H1 (cell line): ENCODE results near the gene UGT2B11. TPM values are rescaled to one million over a fixed set of nuclear protein-coding genes. Genes with fewer than 3 reads are reported as not detected.
"Not testable (repeated sequence)": the region's sequence is repeated elsewhere in the genome, so short reads cannot be mapped to it uniquely, and the experiment has no call there.

Experiments used
- CTCF ChIA-PET: fragments of 300-600 bp; sonication (Branson Sonifier 250); formaldehyde crosslinking; loops from one replicate; lab custom pipeline; 2021; ENCODE audit not compliant: partially characterized antibody; lab: Charles Lee
- POLR2A ChIA-PET: fragments of 300-600 bp; sonication (Branson Sonifier 250); formaldehyde crosslinking; loops from one replicate; lab custom pipeline; 2021; ENCODE audit warnings: inconsistent platforms; ENCODE audit not compliant: partially characterized antibody; lab: Charles Lee
- DNase-seq, 2 experiments: peaks; one replicate each; pipeline versions ENCODE4 v3.0.0 to v3.0.0-alpha.2; 2010 to 2022; ENCODE audit warnings: low spot score in 2 of 2, low read depth in 1 of 2, mixed read lengths in 1 of 2
- FAIRE-seq: peaks from 2 replicates; lab custom pipeline; 2011; peaks lifted over from hg19 to GRCh38; lab: Jason Lieb, UNC
- H2AFZ ChIP-seq: 2 replicates; pipeline ENCODE4 v1.8.1; 2012; ENCODE audit warnings: low read length, inconsistent platforms
- H2AK5ac ChIP-seq: 2 replicates; pipeline ENCODE4 v1.6.1; 2013; ENCODE audit warnings: low read depth, low read length
- H2BK120ac ChIP-seq: replicated peaks from 2 replicates; pipeline ENCODE3; 2013; ENCODE audit warnings: low read depth, low read length, inconsistent platforms
- H2BK12ac ChIP-seq: 2 replicates; pipeline ENCODE4 v1.6.1; 2013; ENCODE audit warnings: low read depth, low read length
- H2BK15ac ChIP-seq: 2 replicates; pipeline ENCODE4 v1.6.1; 2013; ENCODE audit warnings: low read length
- H2BK20ac ChIP-seq: 2 replicates; pipeline ENCODE4 v1.6.1; 2013; ENCODE audit warnings: low read length
- H2BK5ac ChIP-seq: 2 replicates; pipeline ENCODE4 v1.6.1; 2013; ENCODE audit warnings: low read depth, low read length
- H3K14ac ChIP-seq: 2 replicates; pipeline ENCODE4 v1.6.1; 2013; ENCODE audit warnings: inconsistent platforms; ENCODE audit not compliant: insufficient read length
- H3K18ac ChIP-seq: 2 replicates; pipeline ENCODE4 v1.6.1; 2013; ENCODE audit warnings: low read length; ENCODE audit errors: extremely low read depth
- H3K23ac ChIP-seq: 2 replicates; pipeline ENCODE4 v1.6.1; 2013; ENCODE audit warnings: inconsistent platforms; ENCODE audit not compliant: insufficient read length
- H3K23me2 ChIP-seq: 2 replicates; pipeline ENCODE4 v1.6.1; 2013; ENCODE audit warnings: low read depth, low read length
- H3K27ac ChIP-seq: 2 replicates; pipeline ENCODE4 v1.6.1; 2011; ENCODE audit warnings: low read depth, low read length, inconsistent platforms
- H3K27me3 ChIP-seq, 4 experiments: replicated peaks in 1 of 4; 1 replicate in 1 of 4; 2 replicates in 3 of 4; pipeline versions ENCODE4 v1.6.1 to v1.8.1; 2011 to 2013; ENCODE audit warnings: low read length in 3 of 4, mild to moderate bottlenecking in 3 of 4, inconsistent platforms in 2 of 4, mixed read lengths in 2 of 4, moderate library complexity in 1 of 4; ENCODE audit not compliant: control insufficient read depth in 3 of 4, insufficient read depth in 3 of 4; ENCODE audit errors: extremely low read depth in 1 of 4
- H3K36me3 ChIP-seq, 4 experiments: 2 replicates each; pipeline versions ENCODE4 v1.6.1 to v1.8.1; 2011 to 2013; ENCODE audit warnings: mild to moderate bottlenecking in 4 of 4, low read length in 3 of 4, moderate library complexity in 2 of 4, control low read depth in 1 of 4, inconsistent platforms in 1 of 4; ENCODE audit not compliant: insufficient read depth in 4 of 4, control insufficient read depth in 2 of 4
- H3K4ac ChIP-seq: replicated peaks from 2 replicates; pipeline ENCODE3; 2013; ENCODE audit warnings: low read length, low read depth, mixed read lengths, inconsistent platforms; ENCODE audit not compliant: insufficient read length
- H3K4me1 ChIP-seq, 4 experiments: replicated peaks in 1 of 4; 1 replicate in 1 of 4; 2 replicates in 3 of 4; pipeline versions ENCODE4 v1.6.1 to v1.8.1; 2011 to 2013; ENCODE audit warnings: low read length in 3 of 4, inconsistent platforms in 2 of 4, mixed read lengths in 1 of 4; ENCODE audit not compliant: insufficient read depth in 4 of 4, control insufficient read depth in 3 of 4
- H3K4me2 ChIP-seq, 2 experiments: 2 replicates each; pipeline versions ENCODE4 v1.6.1 to v1.8.1; 2011 to 2013; ENCODE audit warnings: low read depth in 2 of 2, low read length in 2 of 2, control low read depth in 1 of 2, inconsistent platforms in 1 of 2, mild to moderate bottlenecking in 1 of 2; ENCODE audit not compliant: insufficient read depth in 1 of 2
- H3K4me3 ChIP-seq, 4 experiments: fragments of 200-600, 300-600 bp in 1 of 4; sonication (generic), shearing (Covaris generic), sonication (Bioruptor Twin) in 1 of 4; 2 replicates each; pipeline versions ENCODE4 v1.5.1 to v1.8.1; 2011 to 2016; ENCODE audit warnings: low read length in 4 of 4, low read depth in 3 of 4, control low read depth in 2 of 4, inconsistent platforms in 2 of 4, mild to moderate bottlenecking in 2 of 4, mixed read lengths in 1 of 4, moderate library complexity in 1 of 4; ENCODE audit not compliant: insufficient read depth in 2 of 4; ENCODE audit errors: extremely low read depth in 1 of 4
- H3K56ac ChIP-seq: replicated peaks from 2 replicates; pipeline ENCODE3; 2013; ENCODE audit warnings: low read depth, mild to moderate bottlenecking, mixed read lengths, low read length, inconsistent platforms; ENCODE audit not compliant: insufficient read length
- H3K79me1 ChIP-seq: 2 replicates; pipeline ENCODE4 v1.6.1; 2013; ENCODE audit warnings: low read depth, low read length, control low read depth
- H3K79me2 ChIP-seq, 2 experiments: 2 replicates each; pipeline versions ENCODE4 v1.6.1 to v1.8.1; 2012 to 2013; ENCODE audit warnings: low read length in 2 of 2, mild to moderate bottlenecking in 2 of 2, inconsistent platforms in 1 of 2; ENCODE audit not compliant: insufficient read depth in 2 of 2, control insufficient read depth in 1 of 2
- H3K9ac ChIP-seq, 4 experiments: replicated peaks in 1 of 4; 1 replicate in 1 of 4; 2 replicates in 3 of 4; pipeline versions ENCODE4 v1.6.1 to v1.8.1; 2011 to 2013; ENCODE audit warnings: low read depth in 3 of 4, low read length in 3 of 4, control low read depth in 2 of 4, mild to moderate bottlenecking in 2 of 4, moderate library complexity in 2 of 4, inconsistent platforms in 1 of 4; ENCODE audit errors: extremely low read depth in 1 of 4
- H3K9me3 ChIP-seq, 2 experiments: 2 replicates each; pipeline versions ENCODE4 v1.6.1 to v1.8.1; 2012 to 2013; ENCODE audit warnings: mild to moderate bottlenecking in 2 of 2, moderate library complexity in 2 of 2, control low read depth in 1 of 2, inconsistent platforms in 1 of 2, low read depth in 1 of 2, low read length in 1 of 2, mixed read lengths in 1 of 2; ENCODE audit not compliant: insufficient read depth in 2 of 2
- H4K20me1 ChIP-seq, 2 experiments: replicated peaks in 1 of 2; 2 replicates each; pipeline versions ENCODE3 to v1.8.1; 2011 to 2013; ENCODE audit warnings: inconsistent platforms in 2 of 2, low read length in 2 of 2, mild to moderate bottlenecking in 1 of 2; ENCODE audit not compliant: insufficient read depth in 2 of 2, control insufficient read depth in 1 of 2
- H4K5ac ChIP-seq: 2 replicates; pipeline ENCODE4 v1.6.1; 2013; ENCODE audit warnings: low read length, low read depth, mixed read lengths, inconsistent platforms; ENCODE audit not compliant: insufficient read length
- H4K8ac ChIP-seq: 2 replicates; pipeline ENCODE4 v1.8.0; 2013; ENCODE audit warnings: mild to moderate bottlenecking, moderate library complexity, low read length, inconsistent platforms; ENCODE audit not compliant: insufficient read depth; ENCODE audit errors: extremely low read depth
- H4K91ac ChIP-seq: replicated peaks from 2 replicates; pipeline ENCODE3; 2013; ENCODE audit warnings: low read length, mixed read lengths, inconsistent platforms; ENCODE audit not compliant: insufficient read length
- BRCA1 ChIP-seq: IDR thresholded peaks from 2 replicates; pipeline ENCODE4 v1.6.1; 2012; ENCODE audit warnings: low read depth, low read length, improper control_type of control experiment
- EGR1 ChIP-seq: IDR thresholded peaks from 2 replicates; pipeline ENCODE4 v1.6.1; 2011; ENCODE audit warnings: low read depth, low read length, borderline replicate concordance
- EP300 ChIP-seq, 2 experiments: IDR thresholded peaks; 1 replicate in 1 of 2; 2 replicates in 1 of 2; pipeline ENCODE4 v1.6.1; 2011 to 2012; ENCODE audit warnings: low read depth in 2 of 2, low read length in 2 of 2, mild to moderate bottlenecking in 2 of 2, borderline replicate concordance in 1 of 2, inconsistent platforms in 1 of 2, moderate library complexity in 1 of 2
- HDAC6 ChIP-seq: IDR thresholded peaks from one replicate; pipeline ENCODE4 v1.7.1; 2012; ENCODE audit warnings: low read depth, mild to moderate bottlenecking, inconsistent platforms, low read length, moderate library complexity
- TAF7 ChIP-seq: optimal IDR thresholded peaks from 2 replicates; pipeline ENCODE3; 2011; ENCODE audit warnings: low read depth, mild to moderate bottlenecking, inconsistent platforms, low read length, moderate library complexity, borderline replicate concordance
- WGBS, 2 experiments: shearing (Covaris generic) in 1 of 2; methylation state at CpG; one replicate each; pipeline versions ENCODE4 v1.1.6 to v1.1.7; 2013 to 2015; ENCODE audit warnings: low lambda C conversion rate in 2 of 2, mixed read lengths in 2 of 2, inconsistent platforms in 1 of 2, low coverage in 1 of 2, missing lambda C conversion rate in 1 of 2; ENCODE audit not compliant: insufficient replicate concordance in 2 of 2, insufficient coverage in 1 of 2, insufficient read length in 1 of 2; ENCODE audit errors: extremely low coverage in 1 of 2, missing lambda C conversion rate in 1 of 2; 5-methylcytosine and 5-hydroxymethylcytosine counted together
- polyA plus RNA-seq, 7 experiments: library from polyadenylated mRNA; depleted of rRNA in 3 of 7; stranded (reverse) in 5 of 7; unstranded in 2 of 7; fragments of >200 nt in 5 of 7; fragments of 200-250 nt in 2 of 7; gene quantifications; 1 replicate in 5 of 7; 2 replicates in 1 of 7; 4 replicates in 1 of 7; pipeline versions ENCODE4 v1.2.1 to v1.2.3, GENCODE V29; 2011 to 2013; ENCODE audit warnings: missing spikeins in 2 of 7, mixed read lengths in 2 of 7
- total RNA-seq: library from RNA; stranded (reverse); fragmentation: NEBNext Ultra II Directional; extraction: Animal tissue kit (Norgen Biotek cat#: 25700); gene quantifications from 2 replicates; pipeline ENCODE4 v1.2.1, GENCODE V29; 2021

The UGT2B11 gene
- total and polyA plus RNA-seq, 2 of the 8 experiments (the other 6 are each of a cell fraction or from before 2014, with no cell fraction given), result not detected

- no peak for TF ChIP-seq EP300 (IDR thresholded peaks at IDR 0.05; ENCODE audit: borderline replicate concordance in 1 of 2, low read depth in 2 of 2, low read length in 2 of 2)
- no peak for TF ChIP-seq HDAC6
- TF ChIP-seq EGR1, result no peak
- TF ChIP-seq BRCA1, result no peak
- no peak for TF ChIP-seq TAF7
Measured at GRCh38 chr4:69214716-69215115, at the start of gene UGT2B11 (continued).

- H3K36me3 ChIP-seq, H4K20me1 ChIP-seq, DNase-seq, H2AK5ac ChIP-seq, H3K4me3 ChIP-seq, H3K27ac ChIP-seq, H4K8ac ChIP-seq, H2BK15ac ChIP-seq, H3K27me3 ChIP-seq, FAIRE-seq, H3K18ac ChIP-seq, H2BK20ac ChIP-seq, H3K4ac ChIP-seq, H3K23me2 ChIP-seq, H4K5ac ChIP-seq, H2BK12ac ChIP-seq, H4K91ac ChIP-seq, CTCF ChIA-PET, H3K9ac ChIP-seq, H3K79me2 ChIP-seq, H3K9me3 ChIP-seq, H3K79me1 ChIP-seq, H3K4me2 ChIP-seq, H3K14ac ChIP-seq, H3K4me1 ChIP-seq, H2BK5ac ChIP-seq, H3K56ac ChIP-seq, H2BK120ac ChIP-seq, POLR2A ChIA-PET, H3K23ac ChIP-seq: not testable (repeated sequence)
- 93% methylated on average over 3 of the region's 3 CpGs; no CpG with 5 or more reads in 1 of the 2 experiments for WGBS, 2 experiments
- 0 out of 2 replicates have a peak overlapping the region, but pooled peaks have one; percentile 23 for H2AFZ ChIP-seq
Measured at GRCh38 chr4:69253147-69253772, 38.7 kb upstream of the UGT2B11 start.
